NCI-H526 (cell line): ENCODE data around the gene AQP3.
"Not testable (repeated sequence)": the region's sequence is repeated elsewhere in the genome, so short reads cannot be mapped to it uniquely, and the experiment has no call there.

Source experiments
- DNase-seq, 2 experiments: peaks; one replicate each; lab custom pipeline; 2025; lab: John Stamatoyannopoulos, UW

The AQP3 gene

DNA sequence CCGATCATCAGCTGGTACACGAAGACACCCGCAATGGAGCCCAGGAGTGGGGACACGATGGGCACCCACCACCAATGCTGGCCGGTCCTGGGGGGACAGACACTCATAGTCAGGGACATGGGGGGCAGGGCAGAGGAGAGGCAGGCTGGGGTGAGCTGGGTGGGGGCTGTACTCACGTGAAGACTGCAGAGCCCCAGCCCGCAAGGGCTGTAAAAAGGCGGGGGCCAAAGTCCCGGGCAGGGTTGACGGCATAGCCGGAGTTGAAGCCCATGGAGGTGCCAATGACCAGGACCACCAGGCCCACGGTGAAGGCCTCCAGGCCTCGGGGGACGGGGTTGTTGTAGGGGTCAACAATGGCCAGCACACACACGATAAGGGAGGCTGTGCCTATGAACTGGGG is 5.3 kb downstream of the AQP3 start:
- no peak for DNase-seq

DNA sequence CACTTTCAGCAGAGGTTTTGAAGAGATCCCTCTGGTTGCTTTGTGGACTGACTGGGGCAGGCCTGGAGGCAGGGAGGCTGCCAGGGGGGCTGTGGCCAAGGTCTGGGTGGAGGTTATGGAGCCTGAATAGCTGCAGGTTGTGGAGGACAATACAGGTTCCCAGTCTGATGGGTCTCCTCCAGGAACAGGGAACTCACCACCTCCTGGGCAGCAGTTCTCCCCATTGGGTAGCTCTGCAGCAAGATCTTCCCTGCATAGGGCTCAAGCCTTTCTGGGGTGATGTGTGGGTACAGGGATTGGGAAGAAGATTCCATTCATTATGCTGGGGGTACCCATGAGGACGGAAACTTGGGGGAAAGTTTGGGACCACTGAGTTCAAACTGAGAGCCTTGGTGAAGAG is 6.8 kb downstream of the AQP3 start:
- DNase-seq: no peak

- DNase-seq: no peak
These were observed 7.2 kb downstream of the AQP3 start for GRCh38 chr9:33440204-33440603.

- DNase-seq: no peak
These were observed 7.7 kb downstream of the AQP3 start for GRCh38 chr9:33439731-33440130.

- no peak for DNase-seq
These were observed 8.3 kb downstream of the AQP3 start for GRCh38 chr9:33438926-33439680.

DNA sequence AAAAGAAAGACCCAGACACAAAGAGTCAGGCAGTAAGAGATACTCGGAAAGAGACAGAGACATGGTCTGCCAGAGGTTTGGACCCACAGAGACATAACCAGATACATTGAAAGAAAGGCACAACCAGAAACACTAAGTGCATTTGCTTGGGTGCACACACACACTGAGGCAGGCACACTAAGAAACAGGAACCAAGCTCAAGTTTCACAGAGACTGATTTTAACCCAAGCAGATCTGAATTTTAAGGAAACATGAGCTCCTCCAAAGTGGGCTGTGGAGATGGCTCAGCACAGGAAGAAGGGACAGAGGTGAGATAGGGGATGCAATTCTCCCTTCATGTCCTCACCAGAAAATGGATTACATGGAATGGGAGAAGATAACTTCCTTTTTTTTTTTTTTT is 9.5 kb downstream of the AQP3 start:
- DNase-seq: no peak

- no peak for DNase-seq
These were observed 10.2 kb downstream of the AQP3 start for GRCh38 chr9:33437205-33437604.

- no peak for DNase-seq
These were observed 10.9 kb downstream of the AQP3 start for GRCh38 chr9:33436445-33436844.

DNA sequence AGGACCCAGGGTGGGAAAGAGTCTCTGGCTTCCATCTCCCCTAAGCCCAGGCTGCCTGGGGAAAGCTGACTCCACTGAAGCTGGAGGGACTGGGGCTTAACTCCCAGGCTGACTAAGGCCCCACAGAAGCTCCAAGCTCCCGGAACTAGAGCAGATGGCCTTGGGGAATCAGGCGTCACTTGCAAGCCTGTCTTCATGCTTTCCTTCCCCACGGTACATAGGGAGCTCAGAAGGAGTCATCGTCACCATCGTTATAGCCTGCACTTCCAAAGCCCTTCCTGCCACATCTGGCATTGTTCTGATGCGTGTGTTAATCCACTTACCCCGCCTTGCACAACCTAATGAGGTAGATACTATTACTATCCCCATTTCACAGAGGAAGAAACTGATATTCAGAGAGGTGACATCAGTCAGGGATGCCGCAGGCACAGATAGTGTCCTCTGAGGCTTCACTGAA is 11.5 kb downstream of the AQP3 start:
- no peak for DNase-seq

GRCh38 chr9:33434317-33435105 is 12.9 kb downstream of the AQP3 start:
- DNase-seq: no peak

GRCh38 chr9:33433871-33434270 is 13.5 kb downstream of the AQP3 start:
- DNase-seq: no peak

GRCh38 chr9:33431420-33431819 is 16.0 kb downstream of the AQP3 start:
- DNase-seq: no peak

DNA sequence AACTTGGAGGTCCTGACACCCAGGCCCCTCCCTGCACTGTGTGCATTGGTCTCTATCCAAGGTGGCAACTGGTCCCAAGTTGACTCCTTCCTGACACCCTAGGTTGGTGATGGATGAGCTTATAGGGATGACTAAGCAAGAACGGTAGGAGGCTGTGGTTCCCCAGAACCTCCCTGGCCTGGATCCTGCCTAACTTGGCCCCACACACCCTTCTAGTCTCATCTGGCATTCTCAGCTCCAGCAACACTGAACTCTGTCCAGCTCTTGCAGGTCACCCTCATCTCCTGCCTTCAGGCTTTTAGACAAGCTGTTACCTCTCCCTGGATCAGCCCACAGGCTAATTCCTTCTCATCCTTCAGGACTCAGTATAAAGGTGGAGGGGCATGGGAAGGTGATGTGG is 16.5 kb downstream of the AQP3 start:
- no peak for DNase-seq

GRCh38 chr9:33429256-33429985 is 18.0 kb downstream of the AQP3 start:
- no peak for DNase-seq

GRCh38 chr9:33426843-33427293 is 20.5 kb downstream of the AQP3 start:
- no peak for DNase-seq

DNA sequence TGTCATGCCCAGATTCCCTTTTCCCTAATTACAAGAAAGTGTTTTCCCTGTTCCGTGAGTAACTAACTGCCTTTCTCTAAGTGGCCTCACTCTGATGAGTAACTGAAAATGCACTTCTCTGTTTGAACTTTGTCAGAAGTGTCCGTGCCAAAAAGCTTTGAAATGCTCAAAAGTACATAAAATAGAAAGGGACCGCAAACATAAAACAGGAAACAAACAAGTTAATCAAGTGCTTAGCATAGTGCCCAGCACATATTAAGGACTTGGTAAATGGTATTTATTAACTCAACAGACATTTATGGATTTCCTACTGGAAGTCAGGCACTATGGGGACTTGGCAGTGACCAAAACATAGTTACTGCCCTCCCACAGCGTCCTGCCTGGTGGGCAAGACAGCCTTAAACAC is 22.3 kb downstream of the AQP3 start:
- no peak for DNase-seq

GRCh38 chr9:33424492-33424891 is 22.9 kb downstream of the AQP3 start:
- DNase-seq: not testable (repeated sequence)

GRCh38 chr9:33424043-33424442 is 23.4 kb downstream of the AQP3 start:
- not testable (repeated sequence) for DNase-seq

DNA sequence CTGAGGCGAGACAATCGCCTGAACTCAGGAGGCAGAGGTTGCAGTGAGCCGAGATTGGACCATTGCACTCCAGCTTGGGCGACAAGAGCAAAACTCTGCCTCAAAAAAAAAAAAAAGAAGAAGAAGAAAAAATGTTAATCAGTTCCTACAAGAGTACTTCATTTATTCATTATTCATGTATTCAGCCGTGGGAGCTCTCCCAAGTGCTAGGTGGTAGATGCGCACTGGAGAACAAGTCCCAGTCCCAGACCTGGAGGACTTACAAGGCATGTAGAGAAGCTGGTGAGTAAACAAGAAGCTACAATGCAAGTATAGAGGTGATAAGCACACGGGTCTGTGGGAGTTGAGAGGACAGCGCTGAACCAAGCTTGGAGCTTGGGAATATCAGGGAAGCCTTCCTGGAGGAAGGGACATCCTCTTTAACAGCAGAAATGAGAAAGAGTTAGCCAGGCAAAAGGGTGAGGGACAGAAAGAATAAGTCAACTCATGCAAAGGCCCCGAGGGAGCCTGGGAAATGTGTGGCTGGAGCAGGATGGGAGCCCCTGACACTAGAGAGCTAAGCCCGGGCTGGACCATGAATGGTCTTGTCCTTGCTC is 27.6 kb downstream of the AQP3 start:
- DNase-seq: no peak

DNA sequence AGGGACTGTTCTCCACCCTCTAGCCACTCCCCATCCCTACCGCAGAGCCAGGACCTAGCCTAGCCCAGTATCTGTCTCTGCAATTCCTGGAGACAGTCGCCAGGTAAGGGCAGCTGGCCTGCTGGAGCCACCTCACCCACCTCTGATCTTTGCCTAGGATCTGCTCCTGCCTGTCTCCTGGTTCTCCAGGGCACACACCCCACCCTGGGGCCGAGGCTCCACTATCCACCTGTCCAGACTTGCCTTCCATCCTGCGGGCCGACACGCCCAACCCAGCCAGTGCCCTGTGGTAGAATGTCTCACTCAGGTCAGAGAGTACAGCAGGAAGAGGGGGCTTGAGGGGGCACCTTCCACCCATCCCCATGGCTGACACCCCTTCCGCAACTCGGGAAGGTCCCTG is 29.3 kb downstream of the AQP3 start:
- DNase-seq: peak in 1 of 2 experiments; percentile 45

DNA sequence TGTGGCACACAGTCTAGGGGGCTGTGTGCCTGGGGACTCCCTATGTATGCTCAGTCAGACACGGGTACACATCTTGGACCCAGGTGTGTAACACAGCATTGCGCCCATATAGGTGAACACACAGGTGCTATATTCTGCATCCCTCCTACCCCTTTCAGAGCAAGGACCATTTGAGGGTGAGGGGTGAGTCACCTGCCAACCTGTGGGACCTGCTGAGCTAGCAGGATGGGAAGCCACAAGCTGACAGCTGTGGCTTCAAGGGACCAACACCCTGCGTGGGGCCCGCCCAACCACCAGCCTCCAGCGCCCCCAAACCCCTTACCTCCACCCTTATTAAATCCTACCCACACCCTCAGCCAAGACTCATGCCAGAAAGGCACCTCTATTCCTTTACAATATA is 30.4 kb downstream of the AQP3 start:
- DNase-seq: no peak

GRCh38 chr9:33415501-33416038 is 31.8 kb downstream of the AQP3 start:
- peak; percentile 34 to 67 for DNase-seq
